IMR-90 (cell line): Measurements from ENCODE around the gene HFM1. TPM values are rescaled to one million over a fixed set of nuclear protein-coding genes. Genes with fewer than 3 reads are reported as not detected.
"Not testable (repeated sequence)": the region's sequence is repeated elsewhere in the genome, so short reads cannot be mapped to it uniquely, and the experiment has no call there.

Experiments
- ATAC-seq: fragments of 200-7000 bp; cut with Tn5 transposase; 2 replicates; pipeline ENCODE4 v1.9.1; 2020; ENCODE audit warnings: low read depth, mild to moderate bottlenecking, moderate library complexity
- BruUV-seq: library from RNA; stranded (reverse); fragments of 400-500 nt; replicated peaks from 2 replicates; lab custom pipeline; 2021; lab: Mats Ljungman, UMichigan
- CTCF ChIA-PET: fragments of 300-600 bp; formaldehyde crosslinking; extraction: SDS; loops from one replicate; lab custom pipeline; 2021; ENCODE audit warnings: antibody characterized with exemption; lab: Yijun Ruan, JAX
- POLR2A ChIA-PET: fragments of 300-600 bp; sonication (Branson Sonifier 250); formaldehyde crosslinking; loops from one replicate; lab custom pipeline; 2022; ENCODE audit warnings: antibody characterized with exemption; ENCODE audit not compliant: unreplicated experiment; lab: Charles Lee
- DNase-seq: peaks from one replicate; pipeline ENCODE4 v3.0.0; 2013
- H2AFZ ChIP-seq: replicated peaks from 2 replicates; pipeline ENCODE3; 2013; ENCODE audit warnings: low read length, mild to moderate bottlenecking; ENCODE audit not compliant: poor library complexity
- H2AK5ac ChIP-seq: 2 replicates; pipeline ENCODE4 v1.6.1; 2013; ENCODE audit warnings: low read depth, low read length, inconsistent platforms
- H2AK9ac ChIP-seq: replicated peaks from 2 replicates; pipeline ENCODE3; 2013; ENCODE audit warnings: mild to moderate bottlenecking, low read depth, low read length, moderate library complexity; ENCODE audit not compliant: poor library complexity
- H2BK120ac ChIP-seq: 2 replicates; pipeline ENCODE4 v1.6.1; 2013; ENCODE audit warnings: low read depth, low read length, inconsistent platforms
- H2BK15ac ChIP-seq: 3 replicates; pipeline ENCODE4 v1.6.1; 2013; ENCODE audit warnings: low read depth, low read length, inconsistent platforms
- H2BK20ac ChIP-seq: 2 replicates; pipeline ENCODE4 v1.6.1; 2013; ENCODE audit warnings: low read depth, mild to moderate bottlenecking, inconsistent platforms, low read length, moderate library complexity
- H2BK5ac ChIP-seq: 2 replicates; pipeline ENCODE4 v1.6.1; 2013; ENCODE audit warnings: mild to moderate bottlenecking, low read depth, low read length, inconsistent platforms; ENCODE audit not compliant: poor library complexity, severe bottlenecking
- H3K14ac ChIP-seq: replicated peaks from 2 replicates; pipeline ENCODE4 v1.6.1; 2013; ENCODE audit warnings: low read depth, low read length, inconsistent platforms
- H3K18ac ChIP-seq: 2 replicates; pipeline ENCODE4 v1.6.1; 2013; ENCODE audit warnings: low read depth, low read length, control low read depth
- H3K23ac ChIP-seq: 2 replicates; pipeline ENCODE4 v1.6.1; 2013; ENCODE audit warnings: low read depth, low read length, inconsistent platforms
- H3K27ac ChIP-seq: 2 replicates; pipeline ENCODE4 v1.5.1; 2013; ENCODE audit warnings: mild to moderate bottlenecking, control low read depth, low read length; ENCODE audit not compliant: insufficient read depth
- H3K27me3 ChIP-seq: 2 replicates; pipeline ENCODE4 v1.6.1; 2013; ENCODE audit warnings: low read length; ENCODE audit not compliant: control insufficient read depth, insufficient read depth
- H3K36me3 ChIP-seq: 2 replicates; pipeline ENCODE4 v1.6.1; 2013; ENCODE audit warnings: low read length, mixed read lengths; ENCODE audit not compliant: control insufficient read depth, insufficient read depth
- H3K4ac ChIP-seq: 2 replicates; pipeline ENCODE4 v1.6.1; 2013; ENCODE audit warnings: low read depth, low read length, inconsistent platforms
- H3K4me1 ChIP-seq: 2 replicates; pipeline ENCODE4 v1.6.1; 2013; ENCODE audit warnings: low read length, mixed read lengths; ENCODE audit not compliant: control insufficient read depth, insufficient read depth
- H3K4me2 ChIP-seq: 2 replicates; pipeline ENCODE4 v1.6.1; 2013; ENCODE audit warnings: low read depth, mild to moderate bottlenecking, control low read depth, low read length, moderate library complexity
- H3K4me3 ChIP-seq: 2 replicates; pipeline ENCODE4 v1.5.1; 2013; ENCODE audit warnings: low read depth, mild to moderate bottlenecking, control low read depth, low read length, moderate library complexity; ENCODE audit not compliant: insufficient read depth
- H3K56ac ChIP-seq: 2 replicates; pipeline ENCODE4 v1.6.1; 2013; ENCODE audit warnings: low read length, inconsistent platforms; ENCODE audit not compliant: insufficient read depth; ENCODE audit errors: extremely low read depth
- H3K79me1 ChIP-seq, 2 experiments: 2 replicates each; pipeline ENCODE4 v1.6.1; 2013; ENCODE audit warnings: low read length in 2 of 2, inconsistent platforms in 1 of 2, low read depth in 1 of 2
- H3K9ac ChIP-seq: 2 replicates; pipeline ENCODE4 v1.6.1; 2013; ENCODE audit warnings: low read depth, low read length, control low read depth
- H3K9me1 ChIP-seq: 2 replicates; pipeline ENCODE4 v1.6.1; 2013; ENCODE audit warnings: low read length, inconsistent platforms; ENCODE audit not compliant: insufficient read depth
- H3K9me3 ChIP-seq: 2 replicates; pipeline ENCODE4 v1.6.1; 2013; ENCODE audit warnings: low read length; ENCODE audit not compliant: control insufficient read depth, insufficient read depth
- H4K20me1 ChIP-seq: 2 replicates; pipeline ENCODE4 v1.6.1; 2013; ENCODE audit warnings: low read length, inconsistent platforms; ENCODE audit not compliant: insufficient read depth
- H4K5ac ChIP-seq: 2 replicates; pipeline ENCODE4 v1.6.1; 2013; ENCODE audit warnings: mild to moderate bottlenecking, low read depth, low read length, control low read depth
- H4K8ac ChIP-seq, 2 experiments: 2 replicates each; pipeline ENCODE4 v1.6.1; 2013; ENCODE audit warnings: low read depth in 2 of 2, low read length in 2 of 2, control low read depth in 1 of 2, inconsistent platforms in 1 of 2
- H4K91ac ChIP-seq: 2 replicates; pipeline ENCODE4 v1.6.1; 2013; ENCODE audit warnings: low read depth, low read length, inconsistent platforms; ENCODE audit not compliant: insufficient read depth
- WGBS, 2 experiments: methylation state at CpG; one replicate each; pipeline versions ENCODE4 v1.1.5 to v1.1.7; 2013; ENCODE audit warnings: missing lambda C conversion rate in 2 of 2; ENCODE audit not compliant: insufficient read length in 1 of 2; ENCODE audit errors: extremely low coverage in 2 of 2; 5-methylcytosine and 5-hydroxymethylcytosine counted together
- dilution Hi-C: fragments of 300-500 bp; cut with HindIII; formaldehyde crosslinking; loops from one replicate; pipeline ENCODE4 v1.14.3; 2018; ENCODE audit warnings: low sequenced_read_pairs; ENCODE audit not compliant: unreplicated experiment
- in situ Hi-C: fragments of 300-500 bp; cut with MboI; formaldehyde crosslinking; loops from 3 replicates; pipeline ENCODE4 v1.14.3; 2019; ENCODE audit warnings: low sequenced_read_pairs, inconsistent platforms, mixed read lengths
- intact Hi-C: fragments of 100-400 bp; cut with micrococcal nuclease; formaldehyde crosslinking; loops from 2 replicates; pipeline ENCODE4 v1.10.0; 2022
- polyA plus RNA-seq, 3 experiments: library from polyadenylated mRNA; depleted of rRNA; stranded (reverse); fragments of >200 nt; gene quantifications; 2 replicates each; pipeline ENCODE4 v1.2.3, GENCODE V29; 2012; ENCODE audit warnings: low replicate concordance in 1 of 3
- total RNA-seq: library from RNA; depleted of rRNA; stranded (reverse); fragments of >200 nt; gene quantifications from 2 replicates; pipeline ENCODE4 v1.2.3, GENCODE V29; 2012

HFM1 gene
- total and polyA plus RNA-seq, 2 of the 4 experiments (the other 2 are of a cell fraction), result 0.15 to 0.18 TPM

DNA sequence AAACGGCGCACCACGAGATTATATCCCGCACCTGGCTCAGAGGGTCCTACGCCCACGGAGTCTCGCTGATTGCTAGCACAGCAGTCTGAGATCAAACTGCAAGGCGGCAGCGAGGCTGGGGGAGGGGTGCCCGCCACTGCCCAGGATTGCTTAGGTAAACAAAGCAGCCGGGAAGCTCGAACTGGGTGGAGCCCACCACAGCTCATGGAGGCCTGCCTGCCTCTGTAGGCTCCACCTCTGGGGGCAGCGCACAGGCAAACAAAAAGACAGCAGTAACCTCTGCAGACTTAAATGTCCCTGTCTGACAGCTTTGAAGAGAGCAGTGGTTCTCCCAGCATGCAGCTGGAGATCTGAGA, 117.7 kb downstream of the HFM1 start:
- H2BK5ac ChIP-seq, H3K14ac ChIP-seq, H3K79me1 ChIP-seq, H3K56ac ChIP-seq, H4K91ac ChIP-seq, H3K4me2 ChIP-seq, H3K4me3 ChIP-seq, H3K27ac ChIP-seq, H2BK20ac ChIP-seq, BruUV-seq, ATAC-seq, H3K9ac ChIP-seq, H2AK9ac ChIP-seq, H2AFZ ChIP-seq, POLR2A ChIA-PET, H3K4ac ChIP-seq, H3K9me3 ChIP-seq, H3K27me3 ChIP-seq, H2BK15ac ChIP-seq, DNase-seq, H3K18ac ChIP-seq, H4K20me1 ChIP-seq, H3K23ac ChIP-seq, H3K9me1 ChIP-seq, H4K8ac ChIP-seq, H3K36me3 ChIP-seq, CTCF ChIA-PET, H2BK120ac ChIP-seq, H4K5ac ChIP-seq, H3K4me1 ChIP-seq, H2AK5ac ChIP-seq, dilution Hi-C loops: not testable (repeated sequence)
- intact Hi-C loops, result loop anchor here (10.0 kb wide), 1 partner anchor 1008 kb away; the partner anchor contains the start of genes GLMN and RPAP2
- WGBS, 2 experiments, result no CpG with 5 or more reads among the region's 13 CpGs
- in situ Hi-C loops, result loop anchor here (10.0 kb wide), 2 partner anchors 208 to 638 kb away; no protein-coding TSS in a partner anchor

DNA sequence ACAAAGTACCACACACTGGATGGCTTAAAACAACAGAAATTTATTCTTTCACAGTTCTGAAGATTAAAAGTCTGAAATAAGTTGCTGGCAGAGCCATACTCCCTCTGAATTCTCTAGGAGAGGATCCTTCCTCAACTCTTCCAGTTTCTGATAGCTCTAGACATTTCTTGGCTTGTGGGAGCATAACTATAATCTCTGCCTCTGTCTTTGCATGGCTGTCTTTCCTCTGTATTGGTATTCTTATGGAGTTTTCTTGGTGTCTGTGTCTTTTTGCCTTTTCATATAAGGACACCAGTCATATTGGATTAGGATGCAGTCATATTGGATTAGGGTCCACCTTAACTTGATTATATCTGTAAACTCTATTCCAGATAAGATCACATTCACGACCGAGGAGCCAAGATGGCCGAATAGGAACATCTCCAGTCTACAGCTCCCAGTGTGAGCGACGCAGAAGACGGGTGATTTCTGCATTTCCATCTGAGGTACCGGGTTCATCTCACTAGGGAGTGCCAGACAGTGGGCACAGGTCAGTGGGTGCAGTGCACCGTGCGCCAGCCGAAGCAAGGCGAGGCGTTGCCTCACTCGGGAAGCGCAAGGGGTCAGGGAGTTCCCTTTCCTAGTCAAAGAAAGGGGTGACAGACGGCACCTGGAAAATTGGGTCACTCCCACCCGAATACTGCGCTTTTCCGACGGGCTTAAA, 118.2 kb downstream of the HFM1 start:
- no CpG with 5 or more reads among the region's 19 CpGs for WGBS, 2 experiments

More for the DNA sequence above, 118.2 kb downstream of the HFM1 start:
- H2AK5ac ChIP-seq, CTCF ChIA-PET, H3K18ac ChIP-seq, H3K23ac ChIP-seq, H3K4ac ChIP-seq, ATAC-seq, H3K56ac ChIP-seq, H3K4me1 ChIP-seq, H2BK15ac ChIP-seq, H4K5ac ChIP-seq, H2BK5ac ChIP-seq, H3K4me2 ChIP-seq, H3K9me3 ChIP-seq, H3K27me3 ChIP-seq, dilution Hi-C loops, H3K4me3 ChIP-seq, BruUV-seq, H4K91ac ChIP-seq, H3K79me1 ChIP-seq, H4K8ac ChIP-seq, DNase-seq, H2AK9ac ChIP-seq, H2BK120ac ChIP-seq, H4K20me1 ChIP-seq, H2BK20ac ChIP-seq, POLR2A ChIA-PET, H3K9ac ChIP-seq, H3K9me1 ChIP-seq, H3K36me3 ChIP-seq, H3K27ac ChIP-seq, H3K14ac ChIP-seq, H2AFZ ChIP-seq: not testable (repeated sequence)
- in situ Hi-C loops (loop anchor here (10.0 kb wide), 2 partner anchors 208 to 638 kb away; no protein-coding TSS in a partner anchor), intact Hi-C loops (loop anchor here (10.0 kb wide), 1 partner anchor 1008 kb away; the partner anchor contains the start of genes GLMN and RPAP2)
